ENCODE measurements around the gene TECPR1.
"Not testable (repeated sequence)": the region's sequence is repeated elsewhere in the genome, so short reads cannot be mapped to it uniquely, and the experiment has no call there.

Gene TECPR1

GRCh38 chr7:98225913-98226614 lies 26.0 kb downstream of the TECPR1 start:
- no peak for DNase-seq (ENCODE audit: low spot score)

DNA sequence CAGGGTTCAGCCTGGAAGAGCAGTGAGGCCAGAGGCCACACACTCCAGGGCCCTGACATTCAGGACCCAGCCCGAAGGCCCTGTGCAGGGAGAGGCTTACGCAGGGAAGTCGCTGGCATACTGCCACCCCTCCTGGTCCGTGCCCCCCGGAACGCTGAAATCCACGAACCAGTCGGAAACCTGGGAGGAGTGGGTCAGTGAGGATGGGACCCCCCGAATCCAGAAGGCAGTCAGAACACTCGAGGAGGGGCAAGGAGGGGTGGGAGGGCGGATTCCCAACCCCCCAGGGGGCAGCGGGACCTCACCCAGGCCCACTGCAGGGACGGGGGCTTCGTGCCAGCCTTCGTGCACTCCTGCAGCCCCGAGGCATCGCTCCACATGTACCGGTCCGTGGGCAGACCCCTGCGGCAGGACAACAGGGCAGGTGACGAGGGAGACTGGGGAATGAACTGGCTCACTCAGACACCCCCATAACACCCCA lies 27.3 kb downstream of the TECPR1 start:
- no peak for DNase-seq (ENCODE audit: low spot score)

DNA sequence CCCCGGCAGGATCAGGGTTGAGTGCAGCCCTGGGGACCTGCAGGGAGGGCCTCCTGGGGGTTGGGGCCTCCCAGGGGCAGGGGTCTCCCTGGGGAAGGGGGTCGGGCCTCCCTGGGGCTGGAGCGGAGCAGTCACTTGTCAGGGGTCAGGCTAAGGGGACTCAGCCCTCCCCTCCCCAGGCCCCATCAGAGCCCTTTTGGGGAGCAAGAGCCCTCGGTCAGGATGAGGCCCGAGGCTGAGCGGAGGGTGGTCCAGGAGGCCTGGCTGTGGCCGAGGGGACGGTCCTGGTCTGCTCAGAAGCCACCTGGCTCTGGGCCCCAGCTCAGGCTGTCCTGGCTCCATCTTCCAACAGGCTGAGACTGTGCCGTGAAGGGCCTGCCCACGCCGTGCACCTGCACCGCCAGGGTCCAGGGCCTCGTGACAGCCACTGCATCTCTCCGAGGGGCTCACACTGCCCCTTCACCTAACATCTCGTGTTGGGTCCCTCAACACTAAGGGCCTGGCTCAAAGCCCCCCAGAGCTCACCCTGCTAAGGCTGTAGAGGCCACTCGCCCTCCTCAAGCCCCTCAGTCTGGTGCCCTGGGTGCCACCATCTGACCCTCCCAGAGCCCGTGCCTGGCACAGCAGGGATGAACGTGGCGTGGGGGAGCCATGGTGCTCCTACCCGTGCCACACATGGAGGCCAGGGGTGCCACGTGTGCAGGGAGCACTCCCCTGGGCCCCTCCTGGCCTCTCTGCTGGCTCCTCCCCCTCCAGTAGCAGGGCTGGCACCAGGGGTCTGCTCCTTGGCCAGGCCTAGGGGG lies 27.9 kb downstream of the TECPR1 start:
- DNase-seq (ENCODE audit: low spot score): peak; percentile 34

DNA sequence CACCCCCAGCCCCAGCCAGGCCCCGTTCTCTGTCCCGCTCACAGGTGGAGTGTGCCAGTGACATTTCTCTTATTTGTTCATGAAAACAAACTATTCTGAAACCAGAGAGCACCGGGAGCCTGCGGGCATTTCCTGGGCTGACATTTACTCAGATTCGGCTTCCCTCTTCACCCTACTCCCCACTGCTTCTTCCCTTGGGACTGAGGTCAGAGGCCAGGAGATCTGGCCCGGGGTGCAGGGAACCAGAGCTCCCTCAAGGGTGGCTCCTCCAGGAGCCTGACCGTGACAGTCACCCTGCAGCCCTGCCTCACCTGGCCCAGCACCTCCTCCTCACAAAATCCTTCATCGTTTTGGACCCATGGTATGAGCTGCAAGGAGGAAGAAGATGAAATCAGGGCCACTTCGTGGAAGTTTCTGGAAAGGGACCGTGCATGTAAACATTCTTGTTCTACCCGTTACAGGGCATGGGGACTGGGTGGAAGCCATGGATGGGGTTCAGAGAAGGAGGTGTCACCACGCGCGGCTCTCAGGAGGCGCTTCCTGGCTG lies 28.6 kb downstream of the TECPR1 start:
- peak; percentile 18 for DNase-seq (ENCODE audit: low spot score)

DNA sequence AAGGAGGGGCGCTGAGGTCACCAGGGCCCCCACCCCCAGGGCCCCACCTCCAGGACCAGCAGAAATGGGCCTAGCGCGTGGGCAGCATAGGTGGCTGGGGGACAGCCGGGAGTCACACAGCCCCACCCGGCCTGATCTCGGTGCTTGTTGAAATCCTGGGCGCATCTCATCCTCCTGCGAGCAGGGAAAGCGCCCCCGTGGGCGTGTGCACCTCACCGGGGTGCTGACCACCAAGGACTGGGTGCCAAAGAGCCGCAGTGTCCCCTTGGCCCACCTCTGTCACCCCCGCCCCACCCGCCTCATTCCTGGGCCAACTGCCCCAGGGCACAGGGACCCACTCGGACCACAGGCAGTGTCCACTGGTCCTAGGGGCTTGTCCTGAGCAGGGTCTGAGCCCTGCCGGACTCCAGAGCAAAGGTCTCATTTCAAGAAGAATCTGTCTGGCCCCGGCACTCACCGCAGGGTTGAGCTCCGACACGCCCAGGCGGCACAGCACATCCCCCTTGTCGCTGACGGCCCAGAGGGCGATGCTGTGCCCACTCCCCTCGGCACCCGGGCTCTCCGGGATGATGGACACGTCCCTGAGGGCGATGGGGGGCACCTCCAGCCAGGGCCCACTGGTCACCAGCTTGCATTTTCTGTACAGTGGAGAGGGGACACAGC lies 29.4 kb downstream of the TECPR1 start:
- peak; percentile 30 for DNase-seq (ENCODE audit: low spot score)

DNA sequence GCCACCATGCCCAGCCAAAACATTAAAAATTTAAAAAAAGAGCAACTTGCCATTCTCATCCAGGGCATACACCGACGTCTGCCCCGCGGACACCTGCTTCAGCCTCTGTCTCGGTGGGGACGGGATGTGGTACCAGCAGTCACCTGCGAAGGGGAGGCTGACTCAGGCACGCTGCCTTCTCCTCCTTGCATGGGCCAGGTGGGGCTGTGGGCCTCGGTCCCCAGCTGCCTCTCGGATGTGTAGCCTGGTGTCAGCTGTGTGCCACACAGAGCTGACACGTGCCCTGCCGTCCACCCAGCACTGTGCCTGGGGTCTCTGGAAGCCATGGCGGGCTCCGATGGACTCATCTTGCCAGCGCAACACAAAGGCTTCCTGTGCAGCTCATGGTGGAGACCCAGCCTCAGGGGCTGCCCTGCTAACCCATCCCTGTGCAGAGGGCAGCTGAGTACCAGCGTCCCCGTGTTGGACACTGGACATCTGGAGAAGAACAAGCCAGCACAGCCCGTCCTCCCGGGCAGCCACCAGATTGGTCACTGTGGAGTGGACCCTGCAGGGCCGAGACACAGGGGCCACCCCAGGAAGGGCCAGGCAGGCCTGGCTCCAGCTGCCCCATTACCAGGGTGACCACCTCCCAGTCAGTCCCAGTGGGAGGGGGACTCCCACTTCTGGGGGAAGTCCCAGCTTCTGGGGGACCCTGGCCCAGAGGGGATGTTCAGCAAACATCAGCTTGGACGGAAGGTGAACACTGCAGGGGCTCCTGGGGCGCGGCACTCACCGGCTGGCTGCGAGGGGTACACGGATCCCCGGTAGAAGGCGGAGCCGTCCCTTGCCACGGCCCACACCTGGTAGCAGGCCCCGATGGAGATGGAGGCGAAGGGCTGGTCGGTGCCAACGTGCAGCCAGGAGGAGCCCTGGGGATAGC lies 30.2 kb downstream of the TECPR1 start:
- peak; percentile 25 for DNase-seq (ENCODE audit: low spot score)

GRCh38 chr7:98219382-98219781 lies 32.6 kb downstream of the TECPR1 start:
- DNase-seq (ENCODE audit: low spot score): not testable (repeated sequence)

DNA sequence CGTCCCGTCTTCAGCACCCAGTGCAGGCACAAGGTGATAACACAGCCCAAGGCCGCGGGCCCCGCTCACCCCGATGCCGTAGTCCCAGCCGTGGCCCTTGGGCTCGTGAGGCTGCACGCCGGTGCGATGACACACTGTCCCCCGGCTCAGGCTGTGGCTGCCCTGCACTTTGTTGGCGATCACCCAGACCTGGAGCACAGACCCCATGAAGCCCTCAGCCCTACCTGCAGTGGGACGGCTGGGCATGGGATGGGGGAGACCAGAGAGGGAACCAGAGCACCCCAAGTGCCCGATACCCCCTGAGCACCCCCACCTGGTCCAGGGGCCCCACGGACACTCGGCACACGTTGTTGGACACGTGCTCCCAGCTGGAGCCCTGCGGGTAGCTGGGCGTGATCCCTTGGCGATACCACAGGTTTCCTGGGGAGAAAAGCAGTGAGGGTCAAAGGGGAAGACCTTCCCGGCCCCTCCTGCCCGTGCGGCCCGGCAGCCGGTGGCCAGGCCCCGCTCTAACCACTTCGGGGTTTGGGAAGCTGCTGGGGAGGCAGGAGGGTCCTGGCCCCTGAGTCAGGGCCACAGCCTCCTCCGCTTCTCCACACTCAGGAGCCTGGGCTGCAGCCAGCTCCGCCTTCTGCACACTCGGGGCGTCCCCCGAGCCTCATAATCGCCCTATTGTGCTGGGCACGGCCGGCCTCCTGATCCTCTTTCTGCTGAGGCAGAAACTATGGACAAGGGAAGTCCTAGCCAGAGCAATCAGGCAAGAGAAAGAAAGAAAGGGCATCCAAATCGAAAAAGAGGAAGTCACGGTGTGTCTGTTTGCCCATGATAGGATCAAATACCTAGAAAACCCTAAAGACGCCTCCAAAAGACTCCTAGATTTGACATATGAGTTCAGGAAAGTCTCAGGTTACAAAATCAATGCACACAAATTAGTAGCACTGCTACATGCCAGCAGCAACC lies 34.1 kb downstream of the TECPR1 start:
- peak; percentile 36 for DNase-seq (ENCODE audit: low spot score)

DNA sequence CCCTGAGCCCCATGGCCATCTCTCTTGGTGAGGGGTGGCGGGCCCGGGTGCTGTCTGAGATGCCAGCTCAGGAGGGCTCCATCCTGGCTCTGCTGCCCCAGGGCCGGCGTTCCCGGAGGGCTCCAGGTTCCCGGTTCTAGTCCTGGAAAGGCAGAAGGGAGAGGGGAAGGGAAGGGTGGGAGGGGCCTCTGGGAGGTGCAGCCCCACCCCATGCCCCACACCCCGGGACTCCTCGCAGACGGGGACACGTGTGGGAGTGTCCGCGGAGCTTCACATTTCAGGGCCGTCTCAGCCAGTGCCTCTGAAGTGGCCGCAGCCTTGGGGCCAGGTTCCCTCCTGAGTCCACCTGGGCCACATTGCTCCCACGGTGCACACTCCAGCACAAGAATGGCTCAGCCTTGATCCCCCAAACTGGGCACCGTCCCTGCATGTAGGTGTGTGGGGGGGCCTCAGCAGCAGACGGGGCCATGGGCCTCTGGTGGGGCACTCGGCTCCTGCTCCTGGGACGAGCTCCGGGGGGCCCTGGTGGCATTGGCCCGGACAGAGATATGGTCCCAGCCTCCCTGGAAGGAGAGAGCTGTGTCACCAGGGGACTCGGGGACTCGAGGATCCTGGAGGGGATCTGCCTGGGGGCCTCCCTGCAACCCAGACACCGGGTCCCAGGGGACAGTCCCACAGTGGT lies 35.0 kb downstream of the TECPR1 start:
- peak; percentile 26 for DNase-seq (ENCODE audit: low spot score)

DNA sequence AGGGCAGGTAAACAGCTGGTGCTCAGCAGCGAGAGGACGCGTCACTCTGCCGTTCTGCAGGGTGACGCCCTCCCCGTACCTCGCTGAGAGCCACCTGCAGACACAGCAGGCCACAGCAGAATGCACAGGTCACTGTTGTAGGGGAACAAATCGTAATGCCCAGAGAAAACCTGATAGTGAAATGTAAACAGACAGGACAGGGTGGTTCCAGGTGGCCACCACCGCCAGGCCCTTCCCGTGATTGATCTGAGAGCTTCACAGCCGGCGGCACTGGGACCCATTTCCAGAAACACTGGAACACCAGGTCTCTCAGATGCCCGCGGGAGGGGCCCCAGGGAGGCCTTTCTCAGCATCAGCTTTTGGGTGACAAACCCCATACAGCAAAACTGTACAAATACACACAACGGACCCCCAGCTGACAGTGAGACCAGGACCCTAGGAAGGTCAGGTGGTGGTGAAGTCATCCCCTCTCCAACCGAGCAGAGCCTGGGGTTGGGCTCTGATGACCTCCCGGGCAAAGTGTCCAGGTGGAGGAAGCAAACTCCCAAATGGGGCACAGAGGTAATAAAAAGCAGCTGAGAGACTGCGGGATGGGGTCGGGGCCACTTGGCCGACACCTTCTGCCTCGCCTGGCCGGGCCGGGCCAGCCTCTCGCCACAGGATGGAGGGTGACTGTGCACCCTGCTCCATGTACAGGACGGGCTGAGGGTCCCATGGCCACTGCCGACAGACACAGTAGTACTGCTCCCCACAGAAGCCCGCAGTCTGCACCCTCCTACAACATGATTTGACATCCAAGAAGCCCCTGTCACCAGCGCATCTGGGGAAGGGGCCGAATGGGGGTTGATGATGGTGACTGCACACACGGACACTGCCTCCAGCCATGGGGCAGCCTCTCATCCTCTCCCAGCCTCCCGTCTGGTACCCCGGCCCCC lies 36.2 kb downstream of the TECPR1 start:
- DNase-seq (ENCODE audit: low spot score): peak; percentile 26

DNA sequence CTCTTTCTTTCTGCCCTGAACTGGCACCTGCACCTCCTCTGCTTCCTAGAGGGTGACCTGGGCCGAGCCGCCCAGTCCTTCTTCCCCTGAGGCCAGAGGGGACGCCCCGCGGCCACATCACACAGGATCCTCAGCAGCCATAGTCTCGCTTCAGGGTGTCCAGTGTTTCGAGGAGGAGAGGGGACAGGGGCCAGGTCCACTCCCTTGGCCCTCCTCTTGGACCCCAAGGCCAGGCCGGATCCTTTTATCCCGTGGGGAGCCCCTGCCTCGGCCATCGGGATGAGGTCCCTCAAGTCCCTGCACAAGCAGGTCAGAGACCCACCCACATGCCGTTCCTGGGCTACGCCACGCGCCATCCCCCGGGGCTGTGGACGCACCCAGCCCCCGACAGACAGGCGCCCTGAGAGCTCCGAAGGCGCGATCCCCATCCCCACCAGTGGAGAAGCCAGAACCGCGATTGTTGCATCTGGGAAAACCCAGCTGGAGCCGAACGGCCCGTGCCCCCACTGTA lies 37.2 kb downstream of the TECPR1 start:
- peak; percentile 41 for DNase-seq (ENCODE audit: low spot score)

DNA sequence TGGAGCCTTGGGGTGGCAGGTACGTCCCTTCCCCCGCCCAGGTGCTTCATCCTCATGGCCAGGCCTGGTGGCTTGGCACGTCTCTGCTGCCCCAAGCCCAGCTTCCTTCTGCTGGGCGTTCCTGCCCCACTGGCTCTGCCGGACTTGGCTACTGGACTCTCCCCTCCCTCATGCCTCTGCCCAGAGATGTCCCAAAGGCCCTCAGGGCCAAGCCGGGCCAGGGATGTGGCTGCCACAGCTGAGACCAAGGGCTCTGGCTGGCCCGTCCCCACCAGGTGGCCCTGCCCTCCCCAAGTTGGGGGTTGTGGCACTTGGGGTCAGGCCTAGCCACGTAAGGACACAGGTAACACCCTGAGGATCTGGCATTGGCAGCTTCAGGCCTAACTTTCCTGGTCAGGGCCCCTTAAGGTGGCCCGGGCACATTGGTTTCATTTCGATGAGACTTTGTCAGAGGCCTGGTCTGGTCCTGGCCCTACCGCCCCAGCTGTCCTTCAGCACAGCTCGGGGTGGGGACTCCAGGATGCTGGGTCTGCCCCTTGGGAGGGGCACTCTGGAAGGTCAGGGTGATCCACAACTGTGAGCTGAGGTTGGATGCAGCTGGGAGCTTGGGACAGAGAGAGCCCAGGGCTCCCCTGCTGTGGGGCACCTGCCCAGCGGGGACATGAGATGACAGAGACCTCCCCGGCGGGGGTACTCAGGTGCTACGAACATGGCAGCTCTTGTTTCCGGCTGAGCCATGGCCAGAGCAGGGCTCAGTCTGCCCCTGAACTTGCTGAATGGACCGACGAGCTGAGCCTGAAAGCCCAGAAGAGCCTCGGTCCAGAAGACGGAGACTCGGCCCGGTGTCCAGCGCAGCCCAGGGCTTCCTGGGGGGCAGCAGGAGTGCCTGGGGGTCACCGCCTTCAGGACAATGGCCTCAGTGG lies 37.9 kb downstream of the TECPR1 start:
- peak; percentile 34 for DNase-seq (ENCODE audit: low spot score)

DNA sequence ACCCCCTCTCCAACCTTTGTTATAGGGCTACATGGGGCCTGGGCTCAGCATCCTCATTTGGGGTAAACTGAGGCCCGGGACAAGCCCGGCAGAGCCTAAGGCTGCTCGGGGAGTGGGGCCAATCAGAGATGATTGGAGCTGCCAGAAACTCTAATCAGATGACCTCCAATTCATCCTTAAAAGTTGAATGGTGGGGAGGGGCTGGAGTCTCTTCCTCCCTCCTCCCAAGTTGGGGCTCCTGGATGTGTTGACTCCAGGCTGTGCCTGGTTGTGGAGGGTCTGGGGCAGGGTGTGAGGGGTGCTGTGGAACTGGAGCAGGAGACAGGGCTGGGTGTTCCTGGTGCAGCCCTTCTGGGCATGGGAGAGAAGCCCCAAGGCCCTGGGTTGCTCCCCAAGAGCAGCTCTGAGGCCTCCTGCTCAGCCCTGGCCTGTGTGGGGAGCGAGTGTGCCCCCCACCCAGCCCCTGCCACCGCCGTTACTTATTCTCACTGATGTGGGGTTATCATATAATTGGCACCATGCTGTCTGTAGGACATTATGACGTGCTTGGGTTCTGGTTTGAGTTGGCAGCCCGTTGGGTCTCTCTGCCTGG lies 38.6 kb downstream of the TECPR1 start:
- peak; percentile 27 for DNase-seq (ENCODE audit: low spot score)

- DNase-seq (ENCODE audit: low spot score): peak; percentile 47
These were observed 39.4 kb downstream of the TECPR1 start for GRCh38 chr7:98212532-98213041.

DNA sequence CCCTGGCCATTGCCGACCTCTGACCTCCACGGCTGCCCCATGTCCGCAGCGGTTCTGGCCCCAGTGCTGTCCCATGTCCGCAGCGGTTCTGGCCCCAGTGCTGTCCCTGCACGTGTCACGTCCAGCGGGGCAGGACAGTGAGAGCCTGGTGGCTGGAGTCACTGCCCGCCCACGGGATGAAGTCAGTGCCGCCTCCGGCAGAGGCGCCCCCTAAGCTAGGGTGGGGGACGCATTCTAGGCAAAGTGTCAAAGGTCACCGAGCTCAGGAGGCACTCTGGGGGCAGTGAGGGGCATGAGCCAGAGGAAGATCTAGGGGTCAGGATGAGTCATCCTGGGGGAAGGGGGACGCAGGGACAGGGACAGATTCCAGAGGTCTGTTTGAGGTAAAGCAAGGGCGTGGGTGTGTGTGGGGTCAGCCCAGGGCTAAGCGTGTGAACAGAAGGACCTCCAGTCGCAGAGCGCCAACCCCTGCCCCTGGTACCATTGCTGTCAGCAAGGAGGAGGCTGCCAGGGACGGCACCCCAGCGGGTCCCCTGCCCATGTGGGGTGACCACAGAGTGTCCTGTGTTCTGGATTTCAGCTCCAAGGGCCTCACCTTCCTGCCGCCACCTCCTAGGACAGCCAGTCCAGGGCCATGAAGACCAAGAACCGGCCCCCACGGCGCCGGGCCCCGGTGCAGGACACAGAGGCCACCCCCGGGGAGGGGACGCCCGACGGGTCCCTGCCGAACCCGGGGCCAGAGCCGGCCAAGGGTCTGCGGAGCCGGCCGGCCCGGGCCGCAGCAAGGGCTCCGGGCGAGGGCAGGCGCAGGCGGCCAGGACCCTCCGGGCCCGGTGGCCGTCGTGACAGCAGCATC lies 40.1 kb downstream of the TECPR1 start:
- DNase-seq (ENCODE audit: low spot score): peak; percentile 47
